Panc1 (cell line): ENCODE measurements around the gene SLX9. TPM values are rescaled to one million over a fixed set of nuclear protein-coding genes. Genes with fewer than 3 reads are reported as not detected.

Source experiments
- ATAC-seq: fragments of 200-7000 bp; cut with Tn5 transposase; 2 replicates; pipeline ENCODE4 v1.9.1; 2020; ENCODE audit warnings: mild to moderate bottlenecking, moderate library complexity
- BruUV-seq: library from RNA; stranded (reverse); fragments of 400-500 nt; replicated peaks from 2 replicates; lab custom pipeline; 2021; lab: Mats Ljungman, UMichigan
- CTCF ChIA-PET: fragments of 300-600 bp; sonication (Branson Sonifier 250); formaldehyde crosslinking; loops from one replicate; lab custom pipeline; 2022; ENCODE audit warnings: antibody characterized with exemption; lab: Charles Lee
- POLR2A ChIA-PET: fragments of 300-600 bp; sonication (Branson Sonifier 250); formaldehyde crosslinking; loops from one replicate; lab custom pipeline; 2022; ENCODE audit warnings: antibody characterized with exemption; lab: Charles Lee
- DNase-seq: peaks from one replicate; pipeline ENCODE4 v3.0.0-alpha.2; 2010; ENCODE audit warnings: low read depth, low spot score
- H3K27ac ChIP-seq: 2 replicates; pipeline ENCODE4 v1.5.1; 2011; ENCODE audit warnings: mild to moderate bottlenecking, low read length, inconsistent platforms
- H3K27me3 ChIP-seq: fragments of 200-500 bp; sonication (Bioruptor generic); 2 replicates; pipeline ENCODE4 v1.6.0; 2014; ENCODE audit warnings: low read length, inconsistent platforms; ENCODE audit not compliant: control insufficient read depth, insufficient read depth
- H3K36me3 ChIP-seq: fragments of 200-500 bp; sonication (Bioruptor generic); 2 replicates; pipeline ENCODE4 v1.5.1; 2014; ENCODE audit warnings: inconsistent platforms, mild to moderate bottlenecking, low read length, moderate library complexity; ENCODE audit not compliant: control insufficient read depth, insufficient read depth
- H3K4me1 ChIP-seq: 2 replicates; pipeline ENCODE4 v1.5.1; 2011; ENCODE audit warnings: inconsistent platforms, mild to moderate bottlenecking, low read length, moderate library complexity; ENCODE audit not compliant: control insufficient read depth, insufficient read depth
- H3K4me3 ChIP-seq, 2 experiments: 2 replicates each; pipeline ENCODE4 v1.5.1; 2011 to 2012; ENCODE audit warnings: low read depth in 2 of 2, low read length in 2 of 2, mild to moderate bottlenecking in 2 of 2, inconsistent platforms in 1 of 2, moderate library complexity in 1 of 2
- H3K9me3 ChIP-seq: fragments of 200-500 bp; sonication (Bioruptor generic); 2 replicates; pipeline ENCODE4 v1.5.1; 2014; ENCODE audit warnings: low read depth, mild to moderate bottlenecking, inconsistent platforms, low read length, moderate library complexity; ENCODE audit not compliant: control insufficient read depth, insufficient read depth
- CTCF ChIP-seq: fragments of 450-650 bp; IDR thresholded peaks from 2 replicates; pipeline ENCODE4 v1.5.1; 2017; ENCODE audit warnings: mild to moderate bottlenecking
- POLR2AphosphoS5 ChIP-seq: IDR thresholded peaks from 2 replicates; pipeline ENCODE4 v1.6.1; 2012; ENCODE audit warnings: mild to moderate bottlenecking, low read depth, low read length, moderate library complexity
- SIN3A ChIP-seq: IDR thresholded peaks from 2 replicates; pipeline ENCODE4 v1.6.1; 2012; ENCODE audit warnings: low read depth, mild to moderate bottlenecking, low read length, moderate library complexity, borderline replicate concordance; ENCODE audit not compliant: insufficient read depth
- TCF7L2 ChIP-seq: IDR thresholded peaks from 2 replicates; pipeline ENCODE4 v1.6.1; 2011; ENCODE audit warnings: mild to moderate bottlenecking, low read depth, low read length, inconsistent platforms
- in situ Hi-C: cut with HindIII; loops from 2 replicates; pipeline ENCODE4 v1.10.0; 2016; ENCODE audit warnings: low sequenced_read_pairs, low pct_unique_long_range_greater_than_20kb
- intact Hi-C: fragments of 100-400 bp; cut with micrococcal nuclease; formaldehyde crosslinking; loops from one replicate; pipeline ENCODE4 v1.10.0; 2022; ENCODE audit not compliant: unreplicated experiment
- total RNA-seq: library from RNA; stranded (reverse); gene quantifications from one replicate; pipeline ENCODE4 v1.2.1, GENCODE V29; 2021; ENCODE audit not compliant: unreplicated experiment
- TF ChIP-seq, protein P1 (sequence below), 2 experiments: IDR thresholded peaks; 2 replicates each; pipeline ENCODE4 v1.6.1; 2011 to 2012; ENCODE audit warnings: low read depth in 2 of 2, control low read depth in 1 of 2, low read length in 1 of 2, mild to moderate bottlenecking in 1 of 2, moderate library complexity in 1 of 2; ENCODE audit not compliant: insufficient read depth in 1 of 2

The SLX9 gene
- total RNA-seq, 1 experiment from 2014 or later = 50.9 TPM

GRCh38 chr21:44996501-44996921 is 56.7 kb downstream of the SLX9 start:
- in situ Hi-C loops (no loop called here), intact Hi-C loops (no loop called here)
- H3K27ac ChIP-seq = no peak overlapping the region
- DNase-seq (no peak), ATAC-seq (no peak)
- ChIA-PET POLR2A (no interaction called here), CTCF (no interaction called here)
- no peaks in the 10 kb centered on the region for H3K9me3 ChIP-seq
- H3K27me3 ChIP-seq = no peaks in the 10 kb centered on the region
- TF ChIP-seq, protein P1, sequence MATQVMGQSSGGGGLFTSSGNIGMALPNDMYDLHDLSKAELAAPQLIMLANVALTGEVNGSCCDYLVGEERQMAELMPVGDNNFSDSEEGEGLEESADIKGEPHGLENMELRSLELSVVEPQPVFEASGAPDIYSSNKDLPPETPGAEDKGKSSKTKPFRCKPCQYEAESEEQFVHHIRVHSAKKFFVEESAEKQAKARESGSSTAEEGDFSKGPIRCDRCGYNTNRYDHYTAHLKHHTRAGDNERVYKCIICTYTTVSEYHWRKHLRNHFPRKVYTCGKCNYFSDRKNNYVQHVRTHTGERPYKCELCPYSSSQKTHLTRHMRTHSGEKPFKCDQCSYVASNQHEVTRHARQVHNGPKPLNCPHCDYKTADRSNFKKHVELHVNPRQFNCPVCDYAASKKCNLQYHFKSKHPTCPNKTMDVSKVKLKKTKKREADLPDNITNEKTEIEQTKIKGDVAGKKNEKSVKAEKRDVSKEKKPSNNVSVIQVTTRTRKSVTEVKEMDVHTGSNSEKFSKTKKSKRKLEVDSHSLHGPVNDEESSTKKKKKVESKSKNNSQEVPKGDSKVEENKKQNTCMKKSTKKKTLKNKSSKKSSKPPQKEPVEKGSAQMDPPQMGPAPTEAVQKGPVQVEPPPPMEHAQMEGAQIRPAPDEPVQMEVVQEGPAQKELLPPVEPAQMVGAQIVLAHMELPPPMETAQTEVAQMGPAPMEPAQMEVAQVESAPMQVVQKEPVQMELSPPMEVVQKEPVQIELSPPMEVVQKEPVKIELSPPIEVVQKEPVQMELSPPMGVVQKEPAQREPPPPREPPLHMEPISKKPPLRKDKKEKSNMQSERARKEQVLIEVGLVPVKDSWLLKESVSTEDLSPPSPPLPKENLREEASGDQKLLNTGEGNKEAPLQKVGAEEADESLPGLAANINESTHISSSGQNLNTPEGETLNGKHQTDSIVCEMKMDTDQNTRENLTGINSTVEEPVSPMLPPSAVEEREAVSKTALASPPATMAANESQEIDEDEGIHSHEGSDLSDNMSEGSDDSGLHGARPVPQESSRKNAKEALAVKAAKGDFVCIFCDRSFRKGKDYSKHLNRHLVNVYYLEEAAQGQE (IDR thresholded peaks at IDR 0.05; ENCODE audit: insufficient read depth in 1 of 2, low read depth in 2 of 2, low read length in 1 of 2) = no peak
- TF ChIP-seq SIN3A (no peak), POLR2AphosphoS5 (no peak), CTCF (no peak), TCF7L2 (no peak)
- no TSS peak for BruUV-seq
- no peaks in the 10 kb centered on the region for H3K36me3 ChIP-seq
- no peak overlapping the region for H3K4me3 ChIP-seq
- no peaks in the 10 kb centered on the region; the same call in 1 of the 2 replicates for H3K4me1 ChIP-seq

- no peaks in the 10 kb centered on the region for H3K27me3 ChIP-seq
- no peak overlapping the region for H3K27ac ChIP-seq
- no peak for ATAC-seq
- POLR2A ChIA-PET = interaction anchor here (0.5 kb wide), 1 partner anchor 42 kb away, joined by 3 read pairs; no protein-coding TSS in a partner anchor
- TF ChIP-seq TCF7L2 (no peak), SIN3A (no peak), POLR2AphosphoS5 (no peak), CTCF (no peak)
- TF ChIP-seq, protein P1 (IDR thresholded peaks at IDR 0.05; ENCODE audit: insufficient read depth in 1 of 2, low read depth in 2 of 2, low read length in 1 of 2) = no peak
- no peaks in the 10 kb centered on the region for H3K9me3 ChIP-seq
- intact Hi-C loops = no loop called here
- in situ Hi-C loops = no loop called here
- BruUV-seq = no TSS peak
- no peak for DNase-seq
- no peaks in the 10 kb centered on the region; the same call in 1 of the 2 replicates for H3K4me1 ChIP-seq
- H3K4me3 ChIP-seq = no peak overlapping the region
- H3K36me3 ChIP-seq = no peaks in the 10 kb centered on the region
- CTCF ChIA-PET = no interaction called here
These were observed 57.4 kb downstream of the SLX9 start for GRCh38 chr21:44996983-44997936.
